Measurements from ENCODE around the gene ZDHHC21. TPM values are rescaled to one million over a fixed set of nuclear protein-coding genes. Genes with fewer than 3 reads are reported as not detected.
"Not testable (repeated sequence)": the region's sequence is repeated elsewhere in the genome, so short reads cannot be mapped to it uniquely, and the experiment has no call there.

Gene ZDHHC21
- total RNA-seq, 4 donors from 2014 or later, result 17.5 to 34.6 (median 18.9) TPM

GRCh38 chr9:14677872-14678271 lies 15.4 kb downstream of the ZDHHC21 start:
- Histone ChIP-seq H3K27me3 (no peaks in the 10 kb centered on the region), H3K4me1 (no peaks in the 10 kb centered on the region), H3K36me3 (no peaks in the 10 kb centered on the region), H3K9me3 (no peaks in the 10 kb centered on the region), H3K4me3 (replicated peaks in 1 of 3) (no peak overlapping the region), H3K27ac (no peak overlapping the region)
- no peak for TF ChIP-seq POLR2A (IDR thresholded peaks at IDR 0.05)
- TF ChIP-seq CTCF (IDR thresholded peaks at IDR 0.05), result no peak
- no peak for DNase-seq
- intact Hi-C loops (cut with DNase I), result no loop called here
- WGBS, 2 donors, result 96 to 97% methylated on average over 6 of the region's 6 CpGs

- TF ChIP-seq POLR2A (IDR thresholded peaks at IDR 0.05) (no peak), CTCF (IDR thresholded peaks at IDR 0.05) (no peak)
- 90 to 94% methylated on average over 2 of the region's 2 CpGs for WGBS, 2 donors
- intact Hi-C loops (cut with DNase I), result no loop called here
These were observed 15.8 kb downstream of the ZDHHC21 start for GRCh38 chr9:14677396-14677795.

GRCh38 chr9:14674630-14675029 lies 18.6 kb downstream of the ZDHHC21 start:
- Histone ChIP-seq H3K27ac (no peak overlapping the region), H3K36me3 (no peaks in the 10 kb centered on the region), H3K4me3 (replicated peaks in 1 of 3) (no peak overlapping the region), H3K4me1 (no peaks in the 10 kb centered on the region), H3K9me3 (no peaks in the 10 kb centered on the region), H3K27me3 (no peaks in the 10 kb centered on the region)
- no peak for DNase-seq
- intact Hi-C loops (cut with DNase I), result no loop called here
- no peak for TF ChIP-seq POLR2A (IDR thresholded peaks at IDR 0.05)
- WGBS, 2 donors, result 71 to 83% methylated on average over 3 of the region's 3 CpGs

More at GRCh38 chr9:14677396-14677795, 15.8 kb downstream of the ZDHHC21 start:
- H3K36me3 ChIP-seq, result no peaks in the 10 kb centered on the region
- H3K9me3 ChIP-seq, result no peaks in the 10 kb centered on the region
- no peak overlapping the region for H3K27ac ChIP-seq
- H3K27me3 ChIP-seq, result no peaks in the 10 kb centered on the region
- no peak for DNase-seq
- no peak overlapping the region for H3K4me3 ChIP-seq (replicated peaks in 1 of 3)
- H3K4me1 ChIP-seq, result no peaks in the 10 kb centered on the region

- intact Hi-C loops (cut with DNase I), result no loop called here
- Histone ChIP-seq H3K27me3 (no peaks in the 10 kb centered on the region), H3K36me3 (no peaks in the 10 kb centered on the region), H3K27ac (no peak overlapping the region), H3K4me1 (no peaks in the 10 kb centered on the region), H3K4me3 (replicated peaks in 1 of 3) (no peak overlapping the region), H3K9me3 (no peaks in the 10 kb centered on the region)
- 95 to 96% methylated on average over 3 of the region's 3 CpGs for WGBS, 2 donors
- TF ChIP-seq CTCF (IDR thresholded peaks at IDR 0.05), result no peak
- no peak for TF ChIP-seq POLR2A (IDR thresholded peaks at IDR 0.05)
- no peak for DNase-seq
These were observed 21.9 kb downstream of the ZDHHC21 start for GRCh38 chr9:14671377-14671776.

GRCh38 chr9:14670718-14671117 lies 22.5 kb downstream of the ZDHHC21 start:
- no peaks in the 10 kb centered on the region for H3K9me3 ChIP-seq
- WGBS, 2 donors, result 35 to 41% methylated on average over 1 of the region's 1 CpG
- TF ChIP-seq POLR2A (IDR thresholded peaks at IDR 0.05) (no peak), CTCF (IDR thresholded peaks at IDR 0.05) (no peak)
- DNase-seq, result no peak
- H3K36me3 ChIP-seq, result no peaks in the 10 kb centered on the region
- H3K27ac ChIP-seq, result no peak overlapping the region
- no peak overlapping the region for H3K4me3 ChIP-seq (replicated peaks in 1 of 3)
- intact Hi-C loops (cut with DNase I), result no loop called here
- H3K27me3 ChIP-seq, result no peaks in the 10 kb centered on the region
- no peaks in the 10 kb centered on the region for H3K4me1 ChIP-seq

GRCh38 chr9:14664022-14664421 lies 29.2 kb downstream of the ZDHHC21 start:
- DNase-seq; H3K27me3 ChIP-seq; H3K4me3 ChIP-seq (replicated peaks in 1 of 3); H3K9me3 ChIP-seq; H3K4me1 ChIP-seq; H3K36me3 ChIP-seq; intact Hi-C loops (cut with DNase I); H3K27ac ChIP-seq: not testable (repeated sequence)
- 97 to 100% methylated on average over 6 to 19 of the region's 30 CpGs for WGBS, 2 donors

Measured in thyroid gland (tissue), 4 donors.